H1 (cell line): Measurements from ENCODE around the gene DKK3. TPM values are rescaled to one million over a fixed set of nuclear protein-coding genes. Genes with fewer than 3 reads are reported as not detected.

Source experiments
- CTCF ChIA-PET: fragments of 300-600 bp; sonication (Branson Sonifier 250); formaldehyde crosslinking; loops from one replicate; lab custom pipeline; 2021; ENCODE audit not compliant: partially characterized antibody; lab: Charles Lee
- POLR2A ChIA-PET: fragments of 300-600 bp; sonication (Branson Sonifier 250); formaldehyde crosslinking; loops from one replicate; lab custom pipeline; 2021; ENCODE audit warnings: inconsistent platforms; ENCODE audit not compliant: partially characterized antibody; lab: Charles Lee
- DNase-seq, 2 experiments: peaks; one replicate each; pipeline versions ENCODE4 v3.0.0 to v3.0.0-alpha.2; 2010 to 2022; ENCODE audit warnings: low spot score in 2 of 2, low read depth in 1 of 2, mixed read lengths in 1 of 2
- FAIRE-seq: peaks from 2 replicates; lab custom pipeline; 2011; peaks lifted over from hg19 to GRCh38; lab: Jason Lieb, UNC
- H2AFZ ChIP-seq: 2 replicates; pipeline ENCODE4 v1.8.1; 2012; ENCODE audit warnings: low read length, inconsistent platforms
- H2AK5ac ChIP-seq: 2 replicates; pipeline ENCODE4 v1.6.1; 2013; ENCODE audit warnings: low read depth, low read length
- H2BK120ac ChIP-seq: replicated peaks from 2 replicates; pipeline ENCODE3; 2013; ENCODE audit warnings: low read depth, low read length, inconsistent platforms
- H2BK12ac ChIP-seq: 2 replicates; pipeline ENCODE4 v1.6.1; 2013; ENCODE audit warnings: low read depth, low read length
- H2BK15ac ChIP-seq: 2 replicates; pipeline ENCODE4 v1.6.1; 2013; ENCODE audit warnings: low read length
- H2BK20ac ChIP-seq: 2 replicates; pipeline ENCODE4 v1.6.1; 2013; ENCODE audit warnings: low read length
- H2BK5ac ChIP-seq: 2 replicates; pipeline ENCODE4 v1.6.1; 2013; ENCODE audit warnings: low read depth, low read length
- H3K14ac ChIP-seq: 2 replicates; pipeline ENCODE4 v1.6.1; 2013; ENCODE audit warnings: inconsistent platforms; ENCODE audit not compliant: insufficient read length
- H3K18ac ChIP-seq: 2 replicates; pipeline ENCODE4 v1.6.1; 2013; ENCODE audit warnings: low read length; ENCODE audit errors: extremely low read depth
- H3K23ac ChIP-seq: 2 replicates; pipeline ENCODE4 v1.6.1; 2013; ENCODE audit warnings: inconsistent platforms; ENCODE audit not compliant: insufficient read length
- H3K23me2 ChIP-seq: 2 replicates; pipeline ENCODE4 v1.6.1; 2013; ENCODE audit warnings: low read depth, low read length
- H3K27ac ChIP-seq: 2 replicates; pipeline ENCODE4 v1.6.1; 2011; ENCODE audit warnings: low read depth, low read length, inconsistent platforms
- H3K27me3 ChIP-seq, 4 experiments: replicated peaks in 1 of 4; 1 replicate in 1 of 4; 2 replicates in 3 of 4; pipeline versions ENCODE4 v1.6.1 to v1.8.1; 2011 to 2013; ENCODE audit warnings: low read length in 3 of 4, mild to moderate bottlenecking in 3 of 4, inconsistent platforms in 2 of 4, mixed read lengths in 2 of 4, moderate library complexity in 1 of 4; ENCODE audit not compliant: control insufficient read depth in 3 of 4, insufficient read depth in 3 of 4; ENCODE audit errors: extremely low read depth in 1 of 4
- H3K36me3 ChIP-seq, 4 experiments: 2 replicates each; pipeline versions ENCODE4 v1.6.1 to v1.8.1; 2011 to 2013; ENCODE audit warnings: mild to moderate bottlenecking in 4 of 4, low read length in 3 of 4, moderate library complexity in 2 of 4, control low read depth in 1 of 4, inconsistent platforms in 1 of 4; ENCODE audit not compliant: insufficient read depth in 4 of 4, control insufficient read depth in 2 of 4
- H3K4ac ChIP-seq: replicated peaks from 2 replicates; pipeline ENCODE3; 2013; ENCODE audit warnings: low read length, low read depth, mixed read lengths, inconsistent platforms; ENCODE audit not compliant: insufficient read length
- H3K4me1 ChIP-seq, 4 experiments: replicated peaks in 1 of 4; 1 replicate in 1 of 4; 2 replicates in 3 of 4; pipeline versions ENCODE4 v1.6.1 to v1.8.1; 2011 to 2013; ENCODE audit warnings: low read length in 3 of 4, inconsistent platforms in 2 of 4, mixed read lengths in 1 of 4; ENCODE audit not compliant: insufficient read depth in 4 of 4, control insufficient read depth in 3 of 4
- H3K4me2 ChIP-seq, 2 experiments: 2 replicates each; pipeline versions ENCODE4 v1.6.1 to v1.8.1; 2011 to 2013; ENCODE audit warnings: low read depth in 2 of 2, low read length in 2 of 2, control low read depth in 1 of 2, inconsistent platforms in 1 of 2, mild to moderate bottlenecking in 1 of 2; ENCODE audit not compliant: insufficient read depth in 1 of 2
- H3K4me3 ChIP-seq, 4 experiments: fragments of 200-600, 300-600 bp in 1 of 4; sonication (generic), shearing (Covaris generic), sonication (Bioruptor Twin) in 1 of 4; 2 replicates each; pipeline versions ENCODE4 v1.5.1 to v1.8.1; 2011 to 2016; ENCODE audit warnings: low read length in 4 of 4, low read depth in 3 of 4, control low read depth in 2 of 4, inconsistent platforms in 2 of 4, mild to moderate bottlenecking in 2 of 4, mixed read lengths in 1 of 4, moderate library complexity in 1 of 4; ENCODE audit not compliant: insufficient read depth in 2 of 4; ENCODE audit errors: extremely low read depth in 1 of 4
- H3K56ac ChIP-seq: replicated peaks from 2 replicates; pipeline ENCODE3; 2013; ENCODE audit warnings: low read depth, mild to moderate bottlenecking, mixed read lengths, low read length, inconsistent platforms; ENCODE audit not compliant: insufficient read length
- H3K79me1 ChIP-seq: 2 replicates; pipeline ENCODE4 v1.6.1; 2013; ENCODE audit warnings: low read depth, low read length, control low read depth
- H3K79me2 ChIP-seq, 2 experiments: 2 replicates each; pipeline versions ENCODE4 v1.6.1 to v1.8.1; 2012 to 2013; ENCODE audit warnings: low read length in 2 of 2, mild to moderate bottlenecking in 2 of 2, inconsistent platforms in 1 of 2; ENCODE audit not compliant: insufficient read depth in 2 of 2, control insufficient read depth in 1 of 2
- H3K9ac ChIP-seq, 4 experiments: replicated peaks in 1 of 4; 1 replicate in 1 of 4; 2 replicates in 3 of 4; pipeline versions ENCODE4 v1.6.1 to v1.8.1; 2011 to 2013; ENCODE audit warnings: low read depth in 3 of 4, low read length in 3 of 4, control low read depth in 2 of 4, mild to moderate bottlenecking in 2 of 4, moderate library complexity in 2 of 4, inconsistent platforms in 1 of 4; ENCODE audit errors: extremely low read depth in 1 of 4
- H3K9me3 ChIP-seq, 2 experiments: 2 replicates each; pipeline versions ENCODE4 v1.6.1 to v1.8.1; 2012 to 2013; ENCODE audit warnings: mild to moderate bottlenecking in 2 of 2, moderate library complexity in 2 of 2, control low read depth in 1 of 2, inconsistent platforms in 1 of 2, low read depth in 1 of 2, low read length in 1 of 2, mixed read lengths in 1 of 2; ENCODE audit not compliant: insufficient read depth in 2 of 2
- H4K20me1 ChIP-seq, 2 experiments: replicated peaks in 1 of 2; 2 replicates each; pipeline versions ENCODE3 to v1.8.1; 2011 to 2013; ENCODE audit warnings: inconsistent platforms in 2 of 2, low read length in 2 of 2, mild to moderate bottlenecking in 1 of 2; ENCODE audit not compliant: insufficient read depth in 2 of 2, control insufficient read depth in 1 of 2
- H4K5ac ChIP-seq: 2 replicates; pipeline ENCODE4 v1.6.1; 2013; ENCODE audit warnings: low read length, low read depth, mixed read lengths, inconsistent platforms; ENCODE audit not compliant: insufficient read length
- H4K8ac ChIP-seq: 2 replicates; pipeline ENCODE4 v1.8.0; 2013; ENCODE audit warnings: mild to moderate bottlenecking, moderate library complexity, low read length, inconsistent platforms; ENCODE audit not compliant: insufficient read depth; ENCODE audit errors: extremely low read depth
- H4K91ac ChIP-seq: replicated peaks from 2 replicates; pipeline ENCODE3; 2013; ENCODE audit warnings: low read length, mixed read lengths, inconsistent platforms; ENCODE audit not compliant: insufficient read length
- ATF3 ChIP-seq: IDR thresholded peaks from 2 replicates; pipeline ENCODE4 v1.6.1; 2011; ENCODE audit warnings: low read depth, mild to moderate bottlenecking, low read length; ENCODE audit not compliant: insufficient read depth
- BRCA1 ChIP-seq: IDR thresholded peaks from 2 replicates; pipeline ENCODE4 v1.6.1; 2012; ENCODE audit warnings: low read depth, low read length, improper control_type of control experiment
- CBX5 ChIP-seq: fragments of 300-800, 300-1000 bp; sonication (generic); IDR thresholded peaks from 2 replicates; pipeline ENCODE4 v1.7.1; 2016; ENCODE audit warnings: antibody characterized with exemption, low read length, low read depth
- CBX8 ChIP-seq: fragments of 300-800, 300-1000 bp; sonication (generic); IDR thresholded peaks from 2 replicates; pipeline ENCODE4 v1.7.1; 2016; ENCODE audit warnings: low read depth, low read length, borderline replicate concordance
- FOSL1 ChIP-seq: IDR thresholded peaks from 2 replicates; pipeline ENCODE4 v1.6.1; 2011; ENCODE audit warnings: mild to moderate bottlenecking, low read depth, low read length, moderate library complexity; ENCODE audit not compliant: insufficient read depth
- JUN ChIP-seq: IDR thresholded peaks from 2 replicates; pipeline ENCODE4 v1.6.1; 2011; ENCODE audit warnings: low read depth, mild to moderate bottlenecking, improper control_type of control experiment, low read length
- MAFK ChIP-seq: IDR thresholded peaks from 2 replicates; pipeline ENCODE4 v1.6.1; 2012; ENCODE audit warnings: low read depth, mild to moderate bottlenecking, improper control_type of control experiment, low read length
- NRF1 ChIP-seq: IDR thresholded peaks from 2 replicates; pipeline ENCODE4 v1.6.1; 2011; ENCODE audit warnings: mild to moderate bottlenecking, low read depth, low read length, improper control_type of control experiment
- POU5F1 ChIP-seq: IDR thresholded peaks from 2 replicates; pipeline ENCODE4 v1.6.1; 2011; ENCODE audit warnings: low read depth, mild to moderate bottlenecking, low read length, moderate library complexity
- RAD21 ChIP-seq, 2 experiments: IDR thresholded peaks in 1 of 2; conservative IDR thresholded peaks in 1 of 2; 2 replicates each; pipeline ENCODE4 v1.6.1; 2011; ENCODE audit warnings: low read depth in 2 of 2, low read length in 2 of 2, improper control_type of control experiment in 1 of 2, inconsistent platforms in 1 of 2, mild to moderate bottlenecking in 1 of 2, moderate library complexity in 1 of 2
- SP1 ChIP-seq: IDR thresholded peaks from 2 replicates; pipeline ENCODE4 v1.6.1; 2011; ENCODE audit warnings: low read depth, low read length
- SP2 ChIP-seq: IDR thresholded peaks from 2 replicates; pipeline ENCODE4 v1.6.1; 2012; ENCODE audit warnings: mild to moderate bottlenecking, low read length, inconsistent platforms
- TBP ChIP-seq: IDR thresholded peaks from 2 replicates; pipeline ENCODE4 v1.6.1; 2011; ENCODE audit warnings: low read depth, low read length, improper control_type of control experiment
- WGBS, 2 experiments: shearing (Covaris generic) in 1 of 2; methylation state at CpG; one replicate each; pipeline versions ENCODE4 v1.1.6 to v1.1.7; 2013 to 2015; ENCODE audit warnings: low lambda C conversion rate in 2 of 2, mixed read lengths in 2 of 2, inconsistent platforms in 1 of 2, low coverage in 1 of 2, missing lambda C conversion rate in 1 of 2; ENCODE audit not compliant: insufficient replicate concordance in 2 of 2, insufficient coverage in 1 of 2, insufficient read length in 1 of 2; ENCODE audit errors: extremely low coverage in 1 of 2, missing lambda C conversion rate in 1 of 2; 5-methylcytosine and 5-hydroxymethylcytosine counted together
- polyA plus RNA-seq, 7 experiments: library from polyadenylated mRNA; depleted of rRNA in 3 of 7; stranded (reverse) in 5 of 7; unstranded in 2 of 7; fragments of >200 nt in 5 of 7; fragments of 200-250 nt in 2 of 7; gene quantifications; 1 replicate in 5 of 7; 2 replicates in 1 of 7; 4 replicates in 1 of 7; pipeline versions ENCODE4 v1.2.1 to v1.2.3, GENCODE V29; 2011 to 2013; ENCODE audit warnings: missing spikeins in 2 of 7, mixed read lengths in 2 of 7
- total RNA-seq: library from RNA; stranded (reverse); fragmentation: NEBNext Ultra II Directional; extraction: Animal tissue kit (Norgen Biotek cat#: 25700); gene quantifications from 2 replicates; pipeline ENCODE4 v1.2.1, GENCODE V29; 2021

The DKK3 gene
- total and polyA plus RNA-seq, 2 of the 8 experiments (the other 6 are each of a cell fraction or from before 2014, with no cell fraction given): 30.0 to 40.1 TPM

GRCh38 chr11:11993839-11994238 lies 14.6 kb downstream of the DKK3 start:
- Histone ChIP-seq H2BK15ac (no peak overlapping the region), H3K56ac (no peak overlapping the region), H3K23ac (no peak overlapping the region), H3K79me2 (no peaks in the 10 kb centered on the region), H3K9me3 (no peaks in the 10 kb centered on the region), H4K91ac (no peak overlapping the region), H3K4me1 (no peaks in the 10 kb centered on the region), H2BK12ac (no peak overlapping the region), H3K18ac (no peak overlapping the region), H3K14ac (no peak overlapping the region), H2BK20ac (no peak overlapping the region), H2BK5ac (no peak overlapping the region), H2AFZ (no peak overlapping the region), H3K4me2 (no peak overlapping the region), H4K5ac (no peak overlapping the region), H3K4me3 (no peak overlapping the region), H3K9ac (no peak overlapping the region), H4K20me1 (no peaks in the 10 kb centered on the region), H3K23me2 (no peaks in the 10 kb centered on the region), H3K36me3 (peaks cover 2 to 6% (median 5%) of the 10 kb centered on the region in 4 experiments; a peak in 5 of 8 replicates), H2AK5ac (no peak overlapping the region), H3K27me3 (no peaks in the 10 kb centered on the region), H3K4ac (no peak overlapping the region), H3K27ac (no peak overlapping the region), H3K79me1 (no peaks in the 10 kb centered on the region), H4K8ac (no peak overlapping the region), H2BK120ac (no peak overlapping the region)
- no peak for TF ChIP-seq POU5F1
- TF ChIP-seq TBP: no peak
- TF ChIP-seq ATF3: no peak
- no peak for TF ChIP-seq SP2
- no peak for TF ChIP-seq CBX8
- no peak for TF ChIP-seq CBX5
- TF ChIP-seq JUN: no peak
- no peak for TF ChIP-seq FOSL1
- TF ChIP-seq MAFK: no peak
- TF ChIP-seq RAD21 (IDR thresholded peaks at IDR 0.05 in 1 of 2, conservative IDR thresholded peaks at IDR 0.05 in 1 of 2; ENCODE audit: low read depth in 2 of 2, low read length in 2 of 2): no peak
- no peak for TF ChIP-seq NRF1
- no peak for TF ChIP-seq SP1
- no peak for TF ChIP-seq BRCA1
- POLR2A ChIA-PET: interaction anchor here (1.1 to 1.8 kb wide), 2 partner anchors 14 to 17 kb away, joined by 3 to 7 read pairs; partner anchors contain the start of gene DKK3
- CTCF ChIA-PET: interaction anchor here (0.6 to 0.9 kb wide), 2 partner anchors 11 to 181 kb away, joined by 3 read pairs; no protein-coding TSS in a partner anchor
- WGBS, 2 experiments: 83% methylated on average over 8 of the region's 8 CpGs; no CpG with 5 or more reads in 1 of the 2 experiments
- no peak for FAIRE-seq
- no peak for DNase-seq
